Activated B cell treated with CpG ODN at 0.5 μM for 24 hours (primary cell): Measurements from ENCODE around the gene RAD54L. TPM values are rescaled to one million over a fixed set of nuclear protein-coding genes. Genes with fewer than 3 reads are reported as not detected.

Experiments
- ATAC-seq: fragments of 200-7000 bp; cut with Tn5 transposase; one replicate; pipeline ENCODE4 v1.10.0; 2021; ENCODE audit warnings: low read depth, mild to moderate bottlenecking, moderate library complexity
- CTCF ChIA-PET: fragments of 350-600 bp; sonication (Branson Sonifier 250); formaldehyde crosslinking; loops from one replicate; lab custom pipeline; 2021; ENCODE audit warnings: antibody characterized with exemption; lab: Charles Lee
- POLR2A ChIA-PET: fragments of 350-600 bp; sonication (Branson Sonifier 250); formaldehyde crosslinking; loops from one replicate; lab custom pipeline; 2021; ENCODE audit warnings: antibody characterized with exemption; lab: Charles Lee
- DNase-seq: peaks from one replicate; pipeline ENCODE4 v3.0.0; 2022
- H3K27ac Mint-ChIP-seq: one replicate; pipeline ENCODE4 v1.8.0; 2020; ENCODE audit warnings: mixed read lengths
- H3K27me3 Mint-ChIP-seq: one replicate; pipeline ENCODE4 v1.8.0; 2021; ENCODE audit warnings: mixed read lengths
- H3K36me3 Mint-ChIP-seq: one replicate; pipeline ENCODE4 v1.8.0; 2021; ENCODE audit warnings: low read depth, mixed read lengths
- H3K4me1 Mint-ChIP-seq: one replicate; pipeline ENCODE4 v1.8.0; 2021; ENCODE audit warnings: mixed read lengths
- H3K4me3 Mint-ChIP-seq: one replicate; pipeline ENCODE4 v1.8.0; 2020; ENCODE audit warnings: mild to moderate bottlenecking, mixed read lengths
- H3K9me3 Mint-ChIP-seq: one replicate; pipeline ENCODE4 v1.8.0; 2020; ENCODE audit warnings: mixed read lengths
- intact Hi-C: fragments of 100-400 bp; cut with micrococcal nuclease; formaldehyde crosslinking; loops from one replicate; pipeline ENCODE4 v1.15.1; 2024
- total RNA-seq: library from RNA; stranded (reverse); gene quantifications from 2 replicates; pipeline ENCODE4 v1.2.3, GENCODE V29; 2022
- TF ChIP-seq, protein P1 (sequence below): fragments of 200-600 bp; IDR thresholded peaks from one replicate; pipeline ENCODE4 v1.8.0; 2022; ENCODE audit warnings: antibody characterized with exemption, mild to moderate bottlenecking

RAD54L gene
- total RNA-seq, 1 donor from 2014 or later = 2.9 TPM

DNA sequence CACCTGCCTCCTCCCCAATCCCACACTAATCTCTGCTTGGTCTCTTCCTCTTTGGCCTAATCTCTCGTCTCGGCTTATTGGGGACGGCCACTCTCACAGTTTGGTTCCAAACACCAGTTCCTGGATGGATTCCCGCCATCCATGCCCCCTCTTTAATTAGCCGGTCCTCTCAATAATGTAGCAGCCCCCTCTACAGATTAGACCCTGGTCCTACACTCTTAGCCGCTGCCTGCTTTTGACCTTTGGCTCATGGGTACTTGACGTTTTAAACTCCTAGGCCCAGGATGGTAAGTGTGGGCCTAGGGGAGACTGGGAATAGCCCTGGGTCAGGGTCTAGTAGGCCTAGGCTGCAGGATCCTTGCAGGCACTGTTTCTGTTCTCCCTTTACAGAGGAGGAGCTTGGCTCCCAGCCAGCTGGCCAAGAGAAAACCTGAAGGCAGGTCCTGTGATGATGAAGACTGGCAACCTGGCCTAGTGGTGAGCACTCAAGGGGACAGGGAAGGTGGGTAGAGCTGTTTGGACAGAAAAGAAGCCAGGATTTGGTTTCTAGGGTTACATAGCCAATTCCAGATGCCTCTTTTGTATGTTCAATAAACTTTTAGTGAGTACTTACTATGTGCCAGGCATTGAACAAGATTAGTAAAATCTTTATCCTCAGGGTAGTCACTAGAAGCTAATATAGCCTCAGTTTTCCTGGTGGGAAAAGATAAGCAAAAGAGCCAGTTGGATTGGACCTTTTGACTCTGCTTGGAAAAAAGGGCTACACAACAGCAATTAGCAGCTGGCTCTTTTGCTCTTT, 758 bp downstream of the RAD54L start:
- Mint-ChIP-seq H3K4me3 (peak overlapping the region; percentile 88), H3K36me3 (peaks cover 1% of the 10 kb centered on the region), H3K4me1 (peaks cover 19% of the 10 kb centered on the region), H3K27me3 (no peaks in the 10 kb centered on the region), H3K9me3 (no peaks in the 10 kb centered on the region), H3K27ac (peak overlapping the region; percentile 46)
- ChIA-PET POLR2A (no interaction called here), CTCF (no interaction called here)
- TF ChIP-seq, protein P1, sequence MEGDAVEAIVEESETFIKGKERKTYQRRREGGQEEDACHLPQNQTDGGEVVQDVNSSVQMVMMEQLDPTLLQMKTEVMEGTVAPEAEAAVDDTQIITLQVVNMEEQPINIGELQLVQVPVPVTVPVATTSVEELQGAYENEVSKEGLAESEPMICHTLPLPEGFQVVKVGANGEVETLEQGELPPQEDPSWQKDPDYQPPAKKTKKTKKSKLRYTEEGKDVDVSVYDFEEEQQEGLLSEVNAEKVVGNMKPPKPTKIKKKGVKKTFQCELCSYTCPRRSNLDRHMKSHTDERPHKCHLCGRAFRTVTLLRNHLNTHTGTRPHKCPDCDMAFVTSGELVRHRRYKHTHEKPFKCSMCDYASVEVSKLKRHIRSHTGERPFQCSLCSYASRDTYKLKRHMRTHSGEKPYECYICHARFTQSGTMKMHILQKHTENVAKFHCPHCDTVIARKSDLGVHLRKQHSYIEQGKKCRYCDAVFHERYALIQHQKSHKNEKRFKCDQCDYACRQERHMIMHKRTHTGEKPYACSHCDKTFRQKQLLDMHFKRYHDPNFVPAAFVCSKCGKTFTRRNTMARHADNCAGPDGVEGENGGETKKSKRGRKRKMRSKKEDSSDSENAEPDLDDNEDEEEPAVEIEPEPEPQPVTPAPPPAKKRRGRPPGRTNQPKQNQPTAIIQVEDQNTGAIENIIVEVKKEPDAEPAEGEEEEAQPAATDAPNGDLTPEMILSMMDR = no peak
- no peak for DNase-seq
- ATAC-seq = no peak
- intact Hi-C loops = loop anchor here (5.0 to 10.0 kb wide), 2 partner anchors 466 to 1616 kb away; partner anchors contain the start of gene EFCAB14

GRCh38 chr1:46254668-46255067, 7.1 kb downstream of the RAD54L start:
- Mint-ChIP-seq H3K4me3 (no peak overlapping the region), H3K9me3 (no peaks in the 10 kb centered on the region), H3K27me3 (no peaks in the 10 kb centered on the region), H3K27ac (no peak overlapping the region), H3K4me1 (peaks cover 2% of the 10 kb centered on the region), H3K36me3 (no peaks in the 10 kb centered on the region)
- POLR2A ChIA-PET = interaction anchor here (0.6 kb wide), 1 partner anchor 375 kb away, joined by 5 read pairs; no protein-coding TSS in a partner anchor
- TF ChIP-seq, protein P1 = no peak
- intact Hi-C loops = no loop called here
- CTCF ChIA-PET = no interaction called here
- DNase-seq (no peak), ATAC-seq (no peak)

- ChIA-PET POLR2A (interaction anchor here (0.7 kb wide), 1 partner anchor 117 kb away, joined by 9 read pairs; no protein-coding TSS in a partner anchor), CTCF (no interaction called here)
- TF ChIP-seq, protein P1 = no peak
- Mint-ChIP-seq H3K4me1 (peaks cover 2% of the 10 kb centered on the region), H3K9me3 (no peaks in the 10 kb centered on the region), H3K27me3 (no peaks in the 10 kb centered on the region), H3K4me3 (no peak overlapping the region), H3K36me3 (peaks cover 2% of the 10 kb centered on the region), H3K27ac (no peak overlapping the region)
- no peak for ATAC-seq
- DNase-seq = no peak
- intact Hi-C loops = no loop called here
Observed at GRCh38 chr1:46256523-46256922, 9.0 kb downstream of the RAD54L start.

GRCh38 chr1:46262508-46262907, 14.9 kb downstream of the RAD54L start:
- CTCF ChIA-PET = no interaction called here
- ATAC-seq (no peak), DNase-seq (no peak)
- POLR2A ChIA-PET = no interaction called here
- Mint-ChIP-seq H3K4me3 (no peak overlapping the region), H3K36me3 (peaks cover 2% of the 10 kb centered on the region), H3K27me3 (no peaks in the 10 kb centered on the region), H3K27ac (no peak overlapping the region), H3K4me1 (peaks cover 2% of the 10 kb centered on the region), H3K9me3 (no peaks in the 10 kb centered on the region)
- TF ChIP-seq, protein P1 = no peak
- intact Hi-C loops = no loop called here

GRCh38 chr1:46263146-46263545, 15.6 kb downstream of the RAD54L start:
- intact Hi-C loops = no loop called here
- CTCF ChIA-PET = no interaction called here
- no peaks in the 10 kb centered on the region for H3K4me1 Mint-ChIP-seq
- DNase-seq = no peak
- H3K27ac Mint-ChIP-seq = no peak overlapping the region
- peaks cover 2% of the 10 kb centered on the region for H3K36me3 Mint-ChIP-seq
- no peak overlapping the region for H3K4me3 Mint-ChIP-seq
- TF ChIP-seq, protein P1 = no peak
- H3K9me3 Mint-ChIP-seq = no peaks in the 10 kb centered on the region
- no peak for ATAC-seq
- POLR2A ChIA-PET = no interaction called here
- H3K27me3 Mint-ChIP-seq = no peaks in the 10 kb centered on the region
